Stimulated activated naive CD4-positive, alpha-beta T cell (primary cell): ENCODE data around the gene CRBN.

Experiments used
- DNase-seq, 6 experiments: peaks; one replicate each; lab custom pipeline; 2025; lab: John Stamatoyannopoulos, UW

CRBN gene

GRCh38 chr3:3110299-3110630 lies 69.2 kb downstream of the CRBN start, which contains the start of gene IL5RA:
Gene IL5RA, minus strand, starts transcription at chr3:3110374. Its CDS starts 5,390 bp downstream, at chr3:3104984.
- no peak for DNase-seq

GRCh38 chr3:3109407-3110298 lies 69.8 kb downstream of the CRBN start:
- DNase-seq, result no peak

GRCh38 chr3:3107858-3108257 lies 71.6 kb downstream of the CRBN start:
- no peak for DNase-seq

GRCh38 chr3:3107181-3107580 lies 72.3 kb downstream of the CRBN start:
- no peak for DNase-seq

GRCh38 chr3:3105815-3106214 lies 73.7 kb downstream of the CRBN start:
- no peak for DNase-seq

- no peak for DNase-seq
These were observed 74.2 kb downstream of the CRBN start for GRCh38 chr3:3105246-3105645.

- no peak for DNase-seq
These were observed 76.7 kb downstream of the CRBN start for GRCh38 chr3:3102751-3103150.

GRCh38 chr3:3101660-3102458 lies 77.6 kb downstream of the CRBN start:
- no peak for DNase-seq
